Brain microvascular endothelial cell (primary cell): ENCODE results near the gene DUSP28.
"Not testable (repeated sequence)": the region's sequence is repeated elsewhere in the genome, so short reads cannot be mapped to it uniquely, and the experiment has no call there.

Experiments used
- DNase-seq: peaks from one replicate; pipeline ENCODE4 v3.0.0-alpha.2; 2020
- H3K27ac ChIP-seq: fragments of 250-450 bp; sonication (Bioruptor Pico); 2 replicates; pipeline ENCODE4 v1.5.1; 2020; ENCODE audit warnings: mild to moderate bottlenecking, moderate library complexity
- H3K27me3 ChIP-seq: fragments of 250-450 bp; sonication (Bioruptor Pico); replicated peaks from 2 replicates; pipeline ENCODE4 v1.5.1; 2020; ENCODE audit warnings: mild to moderate bottlenecking
- H3K36me3 ChIP-seq: fragments of 250-450 bp; sonication (Bioruptor Pico); replicated peaks from 2 replicates; pipeline ENCODE4 v1.5.1; 2020; ENCODE audit warnings: mild to moderate bottlenecking
- H3K4me3 ChIP-seq: 2 replicates; pipeline ENCODE4 v1.5.1; 2011; ENCODE audit warnings: low read depth, mild to moderate bottlenecking, control low read depth, low read length, moderate library complexity
- CTCF ChIP-seq: IDR thresholded peaks from 2 replicates; pipeline ENCODE4 v1.5.1; 2011; ENCODE audit warnings: low read depth, mild to moderate bottlenecking, moderate library complexity, low read length, control low read depth, inconsistent platforms; ENCODE audit errors: missing control alignments
- in situ Hi-C: cut with HindIII; loops from 2 replicates; pipeline ENCODE4 v1.10.0; 2017; ENCODE audit warnings: low sequenced_read_pairs, low pct_ligation_motif_present

DUSP28 gene

GRCh38 chr2:240531038-240531437, 29.1 kb upstream of the DUSP28 start:
- Histone ChIP-seq H3K36me3 (no peaks in the 10 kb centered on the region), H3K27me3 (no peaks in the 10 kb centered on the region), H3K27ac (no peak overlapping the region), H3K4me3 (no peak overlapping the region)
- in situ Hi-C loops = no loop called here
- TF ChIP-seq CTCF = no peak
- DNase-seq = no peak

DNA sequence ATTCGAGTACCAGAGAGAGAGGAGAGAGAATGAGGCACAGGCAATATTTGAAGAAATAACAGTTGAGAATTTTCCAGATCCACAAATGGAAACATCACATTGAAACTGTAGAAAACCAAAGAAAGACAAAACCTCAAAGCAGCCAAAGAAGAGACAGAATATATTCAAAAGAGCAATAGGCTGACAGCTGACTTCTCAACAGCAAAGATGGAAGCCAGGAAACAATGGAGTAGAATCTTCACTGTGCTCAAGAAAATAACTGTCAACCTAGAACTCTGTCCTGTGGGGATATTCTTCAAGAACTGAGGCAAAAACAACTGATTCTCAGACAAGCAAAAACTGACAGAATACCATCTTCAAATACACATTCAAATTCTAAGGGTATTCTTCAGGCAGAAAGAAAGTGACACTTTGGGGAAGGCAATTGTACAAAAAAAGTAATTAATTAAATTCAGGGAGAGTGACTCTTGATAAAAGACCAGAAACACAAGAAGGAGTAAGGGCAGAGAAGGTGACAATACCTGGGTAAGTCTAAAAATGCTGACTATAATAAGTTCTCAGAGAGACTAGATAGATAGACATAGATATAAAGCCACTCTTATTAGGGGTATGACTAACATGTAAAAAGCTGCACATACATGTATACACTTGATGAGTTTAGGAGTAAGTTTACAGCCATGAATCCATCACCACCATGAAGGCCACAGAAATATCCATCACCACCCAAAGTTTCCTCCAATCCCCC, 28.0 kb upstream of the DUSP28 start:
- DNase-seq = no peak
- Histone ChIP-seq H3K4me3 (no peak overlapping the region), H3K27ac (no peak overlapping the region), H3K27me3 (no peaks in the 10 kb centered on the region), H3K36me3 (no peaks in the 10 kb centered on the region)
- in situ Hi-C loops = no loop called here
- TF ChIP-seq CTCF = no peak

- TF ChIP-seq CTCF = no peak
- in situ Hi-C loops = no loop called here
- Histone ChIP-seq H3K4me3 (no peak overlapping the region), H3K36me3 (peaks cover 3% of the 10 kb centered on the region), H3K27me3 (no peaks in the 10 kb centered on the region), H3K27ac (no peak overlapping the region)
- no peak for DNase-seq
These were observed 22.0 kb upstream of the DUSP28 start for GRCh38 chr2:240538031-240538780.

- H3K27me3 ChIP-seq, H3K27ac ChIP-seq, in situ Hi-C loops, H3K4me3 ChIP-seq, DNase-seq, H3K36me3 ChIP-seq: not testable (repeated sequence)
These were observed 21.1 kb upstream of the DUSP28 start for GRCh38 chr2:240539101-240539500.

DNA sequence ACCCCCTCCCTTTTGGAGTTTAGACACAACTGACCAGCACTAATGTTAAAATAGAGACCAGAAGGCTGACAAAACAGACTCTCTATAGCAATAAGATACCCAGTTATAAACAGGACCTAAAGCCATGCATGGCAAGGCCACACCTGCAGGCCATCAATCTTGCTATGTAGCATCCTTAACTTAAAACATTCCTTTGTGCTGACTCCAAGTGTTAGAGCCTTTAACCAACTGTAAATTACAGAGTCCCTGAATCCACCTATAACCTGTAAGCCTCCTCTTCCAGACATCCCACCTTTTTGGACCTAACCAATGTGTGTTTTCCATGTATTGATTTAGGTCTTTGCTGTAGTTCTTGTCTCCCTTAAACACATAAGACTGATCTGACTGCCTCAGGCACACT, 20.3 kb upstream of the DUSP28 start:
- in situ Hi-C loops = no loop called here
- Histone ChIP-seq H3K27me3 (no peaks in the 10 kb centered on the region), H3K27ac (no peak overlapping the region), H3K4me3 (no peak overlapping the region), H3K36me3 (peaks cover 3% of the 10 kb centered on the region)
- DNase-seq = no peak
- TF ChIP-seq CTCF = no peak

- Histone ChIP-seq H3K27ac (no peak overlapping the region), H3K36me3 (peaks cover 4% of the 10 kb centered on the region), H3K27me3 (no peaks in the 10 kb centered on the region), H3K4me3 (no peak overlapping the region)
- in situ Hi-C loops = no loop called here
- no peak for TF ChIP-seq CTCF
- no peak for DNase-seq
These were observed 8.9 kb upstream of the DUSP28 start for GRCh38 chr2:240551288-240551687.
